Retinal pigment epithelial cell (primary cell): ENCODE results near the gene KIF17.

Source experiments
- DNase-seq: peaks from one replicate; pipeline ENCODE4 v3.0.0-alpha.2; 2010; ENCODE audit warnings: low read depth
- H3K4me3 ChIP-seq: 2 replicates; pipeline ENCODE4 v1.5.1; 2011; ENCODE audit warnings: mild to moderate bottlenecking, low read length, control low read depth, moderate library complexity
- CTCF ChIP-seq: conservative IDR thresholded peaks from 2 replicates; pipeline ENCODE4 v1.5.1; 2011; ENCODE audit warnings: low read depth, low read length, control low read depth, inconsistent platforms

The KIF17 gene

GRCh38 chr1:20731057-20731991, 13.5 kb upstream of the KIF17 start:
- peak overlapping the region; percentile 56 for H3K4me3 ChIP-seq
- no peak for TF ChIP-seq CTCF
- DNase-seq, result no peak

GRCh38 chr1:20730690-20731056, 12.9 kb upstream of the KIF17 start:
- no peak for TF ChIP-seq CTCF
- no peak for DNase-seq
- no peak overlapping the region for H3K4me3 ChIP-seq

DNA sequence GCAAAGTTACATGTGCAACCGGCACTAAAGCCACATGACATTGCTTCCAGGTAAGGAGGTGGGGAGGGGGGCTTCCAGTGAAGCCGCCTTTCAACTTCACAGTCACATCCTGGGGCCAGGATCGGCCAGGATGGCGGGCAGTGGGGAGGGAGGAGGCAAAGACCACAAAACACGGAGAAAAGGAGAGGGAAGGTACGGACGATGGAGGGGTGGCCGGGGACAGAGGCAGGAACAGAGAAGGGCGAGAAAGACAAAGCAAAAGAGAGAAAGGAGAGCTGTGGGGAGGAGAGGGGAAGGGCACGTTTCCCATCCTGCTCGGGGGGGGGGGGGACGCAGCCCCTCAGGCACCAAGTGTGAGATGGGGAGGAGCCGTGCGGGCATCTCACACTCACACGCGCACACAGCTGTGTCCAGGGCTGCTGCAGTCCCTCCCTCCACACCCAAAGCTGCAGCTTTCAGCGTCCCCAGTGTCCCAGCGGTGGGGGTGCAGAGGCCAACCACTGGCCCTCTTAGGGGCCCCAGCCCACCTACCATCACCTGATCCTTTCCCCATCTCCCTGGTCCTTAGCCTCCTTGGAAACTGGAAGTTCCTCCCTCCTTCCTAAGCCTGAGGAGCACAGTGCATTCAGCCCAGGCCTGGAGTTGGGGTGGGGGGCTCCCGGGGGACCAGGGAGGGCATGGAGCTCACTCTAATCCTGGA, 12.3 kb upstream of the KIF17 start:
- TF ChIP-seq CTCF, result no peak
- no peak overlapping the region for H3K4me3 ChIP-seq
- DNase-seq, result no peak

DNA sequence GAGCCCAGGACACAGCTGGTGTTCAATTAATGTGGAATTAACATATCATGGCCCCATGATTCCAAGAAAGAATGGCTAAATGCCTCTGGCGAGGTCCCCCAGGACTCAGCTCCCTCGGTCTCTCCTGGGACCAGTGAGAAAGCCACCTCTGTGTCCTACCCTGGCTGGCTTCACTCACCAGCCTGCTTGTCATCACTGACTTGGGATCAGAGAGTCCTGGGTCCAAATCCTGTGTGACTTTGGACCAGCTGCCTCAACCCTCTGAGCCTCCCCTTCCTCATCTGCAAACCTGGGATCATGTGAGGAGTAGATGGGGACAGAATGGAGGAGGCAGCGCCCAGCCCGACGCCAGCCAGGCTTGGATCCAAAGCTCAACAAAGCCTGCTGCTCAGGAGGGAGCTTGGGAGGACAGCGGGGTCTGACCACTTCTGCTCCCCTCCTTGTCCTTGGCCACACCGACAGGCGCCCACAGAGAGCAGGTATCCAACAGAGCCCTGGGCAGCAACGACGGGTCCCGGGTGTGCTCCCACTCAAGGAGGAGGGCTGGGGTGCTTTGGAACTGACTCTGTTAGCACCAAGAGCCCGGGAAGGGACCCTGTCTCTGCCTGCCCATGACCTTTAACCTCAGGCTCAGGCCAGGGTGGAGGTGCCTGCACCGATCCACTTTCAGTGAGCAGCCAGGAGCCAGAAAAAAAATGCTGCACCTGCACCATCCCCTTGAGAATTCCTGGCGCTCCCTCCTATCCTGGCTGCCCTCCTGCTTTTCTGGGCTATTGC, 11.5 kb upstream of the KIF17 start:
- no peak for DNase-seq
- no peak overlapping the region for H3K4me3 ChIP-seq
- TF ChIP-seq CTCF, result no peak

GRCh38 chr1:20728371-20729154, 10.8 kb upstream of the KIF17 start:
- TF ChIP-seq CTCF, result no peak
- DNase-seq, result no peak
- H3K4me3 ChIP-seq, result no peak overlapping the region

DNA sequence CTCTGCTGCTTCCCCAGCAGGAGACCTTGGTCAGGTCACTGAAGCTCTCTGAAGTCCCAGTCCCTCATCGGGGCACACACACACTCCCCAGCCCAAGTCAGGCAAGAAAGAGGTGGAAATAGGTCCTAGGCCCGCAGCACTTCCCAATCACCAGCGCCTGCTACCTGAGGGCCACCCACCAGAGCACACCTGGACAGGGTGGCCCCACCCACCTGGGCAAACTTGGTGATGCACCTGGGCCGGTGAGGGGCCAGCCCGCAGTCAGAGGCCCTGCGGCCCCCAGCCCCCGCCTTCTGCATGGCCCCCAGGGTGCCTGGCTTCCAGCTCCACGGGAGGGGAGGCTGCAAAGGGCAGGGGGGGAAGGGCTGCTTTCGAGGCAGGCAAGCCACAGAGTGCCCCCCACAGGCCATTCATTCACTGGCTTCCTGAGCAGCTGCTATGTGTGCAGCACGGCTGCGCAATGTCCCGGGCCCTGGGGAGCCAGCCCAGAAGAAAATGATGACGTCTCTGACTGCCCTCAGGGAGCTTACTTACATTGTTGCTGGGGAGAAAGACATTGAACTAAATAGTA, 10.0 kb upstream of the KIF17 start:
- no peak for TF ChIP-seq CTCF
- no peak overlapping the region for H3K4me3 ChIP-seq
- no peak for DNase-seq
